ENCODE results near the gene HSD3B1.

Gene HSD3B1

DNA sequence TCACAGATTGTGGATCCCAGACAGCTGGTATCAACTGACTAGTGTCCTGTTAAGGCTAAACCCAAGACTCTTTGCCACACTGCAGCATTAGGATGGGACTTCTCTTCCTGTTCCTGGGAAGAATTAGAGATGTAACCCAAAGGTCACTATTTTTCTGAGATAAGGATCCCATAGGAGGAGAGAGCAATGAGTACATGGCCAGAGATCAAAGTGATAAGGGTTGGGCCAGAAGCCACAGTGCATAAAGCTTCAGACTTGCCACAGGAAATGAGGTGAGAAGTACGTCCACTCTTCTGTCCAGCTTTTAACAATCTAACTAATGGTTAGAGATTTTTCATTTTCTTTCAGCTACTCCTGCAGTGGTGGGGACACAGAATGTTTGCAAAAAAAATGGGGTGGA, at the start of gene HSD3B1:
Gene HSD3B1 (plus strand): TSS at position 270 of the 400 bp plus-strand sequence. CDS start 267 bp downstream, outside the sequence.
- DNase-seq (ENCODE audit: low spot score): no peak
- TF ChIP-seq, protein P1, sequence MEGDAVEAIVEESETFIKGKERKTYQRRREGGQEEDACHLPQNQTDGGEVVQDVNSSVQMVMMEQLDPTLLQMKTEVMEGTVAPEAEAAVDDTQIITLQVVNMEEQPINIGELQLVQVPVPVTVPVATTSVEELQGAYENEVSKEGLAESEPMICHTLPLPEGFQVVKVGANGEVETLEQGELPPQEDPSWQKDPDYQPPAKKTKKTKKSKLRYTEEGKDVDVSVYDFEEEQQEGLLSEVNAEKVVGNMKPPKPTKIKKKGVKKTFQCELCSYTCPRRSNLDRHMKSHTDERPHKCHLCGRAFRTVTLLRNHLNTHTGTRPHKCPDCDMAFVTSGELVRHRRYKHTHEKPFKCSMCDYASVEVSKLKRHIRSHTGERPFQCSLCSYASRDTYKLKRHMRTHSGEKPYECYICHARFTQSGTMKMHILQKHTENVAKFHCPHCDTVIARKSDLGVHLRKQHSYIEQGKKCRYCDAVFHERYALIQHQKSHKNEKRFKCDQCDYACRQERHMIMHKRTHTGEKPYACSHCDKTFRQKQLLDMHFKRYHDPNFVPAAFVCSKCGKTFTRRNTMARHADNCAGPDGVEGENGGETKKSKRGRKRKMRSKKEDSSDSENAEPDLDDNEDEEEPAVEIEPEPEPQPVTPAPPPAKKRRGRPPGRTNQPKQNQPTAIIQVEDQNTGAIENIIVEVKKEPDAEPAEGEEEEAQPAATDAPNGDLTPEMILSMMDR (conservative IDR thresholded peaks at IDR 0.05; ENCODE audit: low read depth): no peak
- CTCF ChIA-PET: no interaction called here
- H3K27ac ChIP-seq: no peak within 1 kb of the TSS
- POLR2A ChIA-PET (ENCODE audit: low non-redundant PET): no interaction called here

DNA sequence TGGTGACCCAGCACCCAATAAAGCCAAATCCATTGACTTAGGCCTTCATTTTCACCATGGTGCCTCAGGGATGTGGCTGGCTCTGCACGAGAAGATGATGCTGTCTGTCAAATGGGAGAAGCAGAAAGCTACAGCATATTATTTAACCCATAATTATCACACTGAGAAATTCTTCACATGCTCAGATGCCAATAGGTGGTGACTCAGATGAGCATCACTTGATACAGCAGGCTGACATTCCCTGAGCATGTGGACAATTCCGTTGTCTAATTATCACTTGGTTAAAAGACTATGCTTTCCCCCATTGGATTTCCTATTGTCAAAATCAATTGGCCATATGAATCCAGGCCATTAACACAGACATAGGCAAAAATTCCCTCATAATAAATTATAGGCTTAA, 44.0 kb upstream of the HSD3B1 start:
- POLR2A ChIA-PET (ENCODE audit: low non-redundant PET): no interaction called here
- DNase-seq (ENCODE audit: low spot score): no peak
- CTCF ChIA-PET: no interaction called here
- no peak overlapping the region for H3K27ac ChIP-seq
- TF ChIP-seq, protein P1 (conservative IDR thresholded peaks at IDR 0.05; ENCODE audit: low read depth): no peak

DNA sequence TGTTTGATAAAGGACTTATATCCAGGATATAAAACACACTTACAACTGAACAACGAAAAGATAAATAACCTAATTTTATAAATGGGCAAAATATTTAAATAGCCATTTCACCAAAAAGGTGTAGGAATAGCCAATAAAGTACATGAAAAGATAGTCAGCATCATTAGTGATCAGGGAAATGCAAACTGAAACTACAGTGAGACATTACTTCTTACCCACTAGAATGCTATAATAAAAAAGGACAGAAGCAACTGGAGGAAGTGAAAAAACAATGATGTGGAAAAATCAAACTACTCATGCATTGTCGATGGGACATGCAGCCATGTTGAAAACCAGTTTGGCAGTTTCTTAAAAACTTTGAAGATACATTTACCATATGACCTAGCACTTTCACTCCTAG, 43.4 kb upstream of the HSD3B1 start:
- ChIA-PET POLR2A (ENCODE audit: low non-redundant PET) (no interaction called here), CTCF (no interaction called here)
- DNase-seq (ENCODE audit: low spot score): no peak
- TF ChIP-seq, protein P1 (conservative IDR thresholded peaks at IDR 0.05; ENCODE audit: low read depth): no peak
- no peak overlapping the region for H3K27ac ChIP-seq

DNA sequence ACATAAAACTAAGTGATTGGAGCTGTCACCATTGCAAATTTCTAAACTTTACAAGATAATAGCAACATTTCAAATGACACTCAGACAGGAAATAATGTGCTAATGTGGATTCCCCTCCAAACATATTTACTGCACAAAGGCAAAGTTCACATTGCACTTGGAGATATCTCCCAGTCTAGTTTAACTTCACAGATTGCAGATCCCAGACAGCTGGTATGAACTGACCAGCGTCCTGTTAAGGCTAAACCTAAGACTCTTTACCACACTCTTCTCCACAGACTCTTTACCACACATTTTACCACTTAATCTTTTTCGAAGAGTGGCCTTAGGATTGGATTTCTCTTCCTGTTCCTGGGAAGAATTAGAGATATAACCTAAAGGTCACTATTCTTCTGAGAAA, 40.6 kb upstream of the HSD3B1 start:
- no peak for DNase-seq (ENCODE audit: low spot score)
- TF ChIP-seq, protein P1 (conservative IDR thresholded peaks at IDR 0.05; ENCODE audit: low read depth): no peak
- H3K27ac ChIP-seq: no peak overlapping the region
- ChIA-PET CTCF (interaction anchor here (0.7 kb wide), 1 partner anchor 9 kb away, joined by 3 read pairs; no protein-coding TSS in a partner anchor), POLR2A (ENCODE audit: low non-redundant PET) (no interaction called here)

DNA sequence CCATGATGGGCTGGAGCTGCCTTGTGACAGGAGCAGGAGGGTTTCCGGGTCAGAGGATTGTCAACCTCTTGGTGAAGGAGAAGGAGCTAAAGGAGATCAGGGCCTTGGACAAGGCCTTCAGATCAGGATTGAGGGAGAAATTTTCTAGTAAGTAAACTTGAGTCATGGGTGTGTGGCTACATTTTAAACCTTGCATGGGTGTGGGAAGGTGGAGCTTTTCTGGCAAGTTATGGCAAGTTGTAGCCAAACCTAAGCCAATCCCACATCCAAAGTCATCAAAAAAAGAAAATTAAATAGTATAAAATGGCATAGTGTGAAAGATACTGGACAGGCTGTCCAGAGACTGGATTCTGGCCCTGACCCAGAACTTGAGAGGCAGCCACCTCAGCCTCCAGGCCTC, 39.8 kb upstream of the HSD3B1 start:
- ChIA-PET POLR2A (ENCODE audit: low non-redundant PET) (no interaction called here), CTCF (no interaction called here)
- TF ChIP-seq, protein P1 (conservative IDR thresholded peaks at IDR 0.05; ENCODE audit: low read depth): no peak
- DNase-seq (ENCODE audit: low spot score): peak; percentile 26
- no peak overlapping the region for H3K27ac ChIP-seq

DNA sequence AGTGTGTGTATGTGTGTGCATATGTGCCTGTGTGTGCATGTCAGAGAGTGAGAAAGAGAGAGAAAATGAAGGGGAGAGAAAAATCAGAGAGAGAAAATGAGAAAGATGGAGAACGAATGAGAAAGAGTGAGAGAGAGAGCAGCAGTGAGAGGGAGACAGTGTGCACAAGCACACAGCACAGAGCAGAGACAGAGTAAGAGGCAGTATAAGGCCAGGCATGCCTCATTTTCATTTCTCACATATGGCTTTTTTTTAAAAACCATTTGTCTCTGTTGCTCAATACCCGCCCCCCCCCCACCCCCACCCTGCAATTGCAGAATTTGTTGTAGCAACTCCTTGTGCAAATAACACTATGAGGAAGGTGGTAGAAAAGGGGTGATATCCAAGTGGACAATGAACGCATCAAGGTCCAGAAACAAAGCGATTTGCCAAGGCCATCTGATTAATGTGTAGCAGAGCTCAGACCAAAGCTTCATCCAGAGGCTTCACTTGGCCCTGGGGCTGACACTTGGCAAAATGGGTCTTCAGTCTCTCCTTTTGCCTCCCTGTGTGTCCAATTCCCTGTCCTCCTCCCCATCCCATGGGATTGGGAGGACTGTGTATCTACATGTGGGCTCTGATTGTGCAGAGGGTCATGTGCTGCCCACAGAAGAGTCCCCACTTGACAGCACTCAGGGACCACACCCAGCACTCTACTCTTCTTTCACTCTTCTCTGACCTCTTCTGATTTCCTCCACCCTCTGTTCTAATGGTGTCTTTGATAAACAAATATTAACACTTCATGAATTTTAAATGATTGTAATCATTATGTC, 38.9 kb upstream of the HSD3B1 start:
- CTCF ChIA-PET: no interaction called here
- POLR2A ChIA-PET (ENCODE audit: low non-redundant PET): no interaction called here
- no peak overlapping the region for H3K27ac ChIP-seq
- TF ChIP-seq, protein P1 (conservative IDR thresholded peaks at IDR 0.05; ENCODE audit: low read depth): no peak
- no peak for DNase-seq (ENCODE audit: low spot score)

Measured in RWPE1 (cell line).